ENCODE measurements around the gene GPC6. TPM values are rescaled to one million over a fixed set of nuclear protein-coding genes. Genes with fewer than 3 reads are reported as not detected.
"Not testable (repeated sequence)": the region's sequence is repeated elsewhere in the genome, so short reads cannot be mapped to it uniquely, and the experiment has no call there.

The GPC6 gene
- total and polyA plus RNA-seq, 2 experiments from 2014 or later, result 14.4 to 20.8 TPM

GRCh38 chr13:93435651-93436050, 209.0 kb downstream of the GPC6 start:
- H3K27ac ChIP-seq, result no peak overlapping the region
- TF ChIP-seq EZH2phosphoT487 (IDR thresholded peaks at IDR 0.05; ENCODE audit: insufficient read depth, low read depth), result no peak
- H3K36me3 ChIP-seq (ENCODE audit: low read depth), result no peaks in the 10 kb centered on the region

GRCh38 chr13:93437081-93437480, 210.5 kb downstream of the GPC6 start:
- no peaks in the 10 kb centered on the region for H3K4me1 ChIP-seq (ENCODE audit: insufficient read depth)
- TF ChIP-seq EZH2 (IDR thresholded peaks at IDR 0.05; ENCODE audit: insufficient read depth, poor library complexity, severe bottlenecking), result no peak
- no peak for TF ChIP-seq EZH2phosphoT487 (IDR thresholded peaks at IDR 0.05; ENCODE audit: insufficient read depth, low read depth)
- WGBS, 2 experiments (ENCODE audit: low coverage in 1 of 2, low lambda C conversion rate in 2 of 2, missing lambda C conversion rate in 2 of 2), result 63 to 66% methylated on average over 4 of the region's 4 CpGs

More at GRCh38 chr13:93435651-93436050, 209.0 kb downstream of the GPC6 start:
- no peaks in the 10 kb centered on the region for H3K9me2 ChIP-seq (ENCODE audit: insufficient read depth)
- no peak overlapping the region for H3K4me2 ChIP-seq (ENCODE audit: unreplicated experiment)
- H3K9ac ChIP-seq, result no peak overlapping the region
- no peaks in the 10 kb centered on the region; the same call in 1 of the 2 replicates for H3F3A ChIP-seq (ENCODE audit: insufficient read depth)
- no peaks in the 10 kb centered on the region for H3K4me1 ChIP-seq (ENCODE audit: insufficient read depth)
- WGBS, 2 experiments (ENCODE audit: low coverage in 1 of 2, low lambda C conversion rate in 2 of 2, missing lambda C conversion rate in 2 of 2), result 37 to 40% methylated on average over 3 of the region's 3 CpGs
- peak; percentile 5 for DNase-seq
- H3K79me2 ChIP-seq (ENCODE audit: insufficient read depth), result no peaks in the 10 kb centered on the region
- H3K27me3 ChIP-seq (replicated peaks; ENCODE audit: insufficient read depth), result no peaks in the 10 kb centered on the region
- in situ Hi-C loops (cut with MboI), result no loop called here
- no peak overlapping the region for H2AFZ ChIP-seq
- no peaks in the 10 kb centered on the region for H4K20me1 ChIP-seq (ENCODE audit: insufficient read depth)
- no peak overlapping the region for H3K4me3 ChIP-seq
- no peaks in the 10 kb centered on the region for H3K9me3 ChIP-seq (ENCODE audit: low read depth)

DNA sequence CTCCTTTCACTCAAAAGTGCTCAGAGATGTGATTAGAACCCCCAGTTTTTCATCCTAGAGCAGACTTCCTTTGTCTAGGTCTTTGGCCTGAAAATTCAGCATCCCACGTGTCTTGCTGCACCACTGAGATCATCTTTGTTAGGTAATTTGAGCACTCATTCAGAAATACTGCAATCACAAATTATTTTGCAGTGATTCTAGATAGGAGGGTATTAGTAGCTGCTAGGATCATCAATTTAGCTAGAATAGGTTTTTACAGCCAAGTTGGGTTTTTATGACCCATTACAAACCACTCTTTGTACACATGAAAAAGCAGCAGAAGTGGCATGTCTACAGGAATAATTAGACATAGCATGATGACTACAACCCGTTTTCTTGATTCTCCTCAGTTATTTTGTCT, 219.6 kb downstream of the GPC6 start:
- Histone ChIP-seq H3K79me2 (ENCODE audit: insufficient read depth) (no peaks in the 10 kb centered on the region), H3F3A (ENCODE audit: insufficient read depth) (peaks cover 11% of the 10 kb centered on the region; the same call in 1 of the 2 replicates), H4K20me1 (ENCODE audit: insufficient read depth) (no peaks in the 10 kb centered on the region), H3K27me3 (replicated peaks; ENCODE audit: insufficient read depth) (no peaks in the 10 kb centered on the region), H3K27ac (no peak overlapping the region), H3K9me3 (ENCODE audit: low read depth) (no peaks in the 10 kb centered on the region), H3K36me3 (ENCODE audit: low read depth) (no peaks in the 10 kb centered on the region), H3K4me1 (ENCODE audit: insufficient read depth) (peaks cover 8% of the 10 kb centered on the region), H3K9me2 (ENCODE audit: insufficient read depth) (no peaks in the 10 kb centered on the region), H3K4me3 (no peak overlapping the region), H3K4me2 (ENCODE audit: unreplicated experiment) (no peak overlapping the region), H2AFZ (no peak overlapping the region), H3K9ac (no peak overlapping the region)
- no peak for DNase-seq
- no peak for TF ChIP-seq EZH2phosphoT487 (IDR thresholded peaks at IDR 0.05; ENCODE audit: insufficient read depth, low read depth)
- TF ChIP-seq EZH2 (IDR thresholded peaks at IDR 0.05; ENCODE audit: insufficient read depth, poor library complexity, severe bottlenecking), result no peak
- whole genome bisulfite sequencing, 2 experiments (ENCODE audit: low coverage in 1 of 2, low lambda C conversion rate in 2 of 2, missing lambda C conversion rate in 2 of 2), result 39 to 44% methylated on average over 2 of the region's 2 CpGs
- in situ Hi-C loops (cut with MboI), result no loop called here

More at GRCh38 chr13:93437081-93437480, 210.5 kb downstream of the GPC6 start:
- Histone ChIP-seq H3K9me2 (ENCODE audit: insufficient read depth) (no peaks in the 10 kb centered on the region), H3K4me3 (no peak overlapping the region), H3K79me2 (ENCODE audit: insufficient read depth) (no peaks in the 10 kb centered on the region), H2AFZ (no peak overlapping the region), H3K9me3 (ENCODE audit: low read depth) (no peaks in the 10 kb centered on the region), H4K20me1 (ENCODE audit: insufficient read depth) (no peaks in the 10 kb centered on the region), H3K27me3 (replicated peaks; ENCODE audit: insufficient read depth) (no peaks in the 10 kb centered on the region), H3K27ac (no peak overlapping the region), H3K36me3 (ENCODE audit: low read depth) (no peaks in the 10 kb centered on the region), H3K4me2 (ENCODE audit: unreplicated experiment) (no peak overlapping the region), H3F3A (ENCODE audit: insufficient read depth) (no peaks in the 10 kb centered on the region; the same call in 1 of the 2 replicates), H3K9ac (no peak overlapping the region)
- no peak for DNase-seq
- in situ Hi-C loops (cut with MboI), result no loop called here

GRCh38 chr13:93450191-93450621, 223.6 kb downstream of the GPC6 start:
- Histone ChIP-seq H3K27ac (no peak overlapping the region), H3K27me3 (replicated peaks; ENCODE audit: insufficient read depth) (no peaks in the 10 kb centered on the region), H3K4me1 (ENCODE audit: insufficient read depth) (peaks cover 8% of the 10 kb centered on the region), H3K36me3 (ENCODE audit: low read depth) (no peaks in the 10 kb centered on the region), H3K9me3 (ENCODE audit: low read depth) (no peaks in the 10 kb centered on the region), H2AFZ (no peak overlapping the region), H3F3A (ENCODE audit: insufficient read depth) (peaks cover 11% of the 10 kb centered on the region; the same call in 1 of the 2 replicates), H3K9ac (no peak overlapping the region), H3K79me2 (ENCODE audit: insufficient read depth) (no peaks in the 10 kb centered on the region), H4K20me1 (ENCODE audit: insufficient read depth) (no peaks in the 10 kb centered on the region), H3K4me3 (no peak overlapping the region), H3K9me2 (ENCODE audit: insufficient read depth) (no peaks in the 10 kb centered on the region), H3K4me2 (ENCODE audit: unreplicated experiment) (no peak overlapping the region)
- peak; percentile 54 for DNase-seq
- in situ Hi-C loops (cut with MboI), result no loop called here
- no peak for TF ChIP-seq EZH2 (IDR thresholded peaks at IDR 0.05; ENCODE audit: insufficient read depth, poor library complexity, severe bottlenecking)
- no peak for TF ChIP-seq EZH2phosphoT487 (IDR thresholded peaks at IDR 0.05; ENCODE audit: insufficient read depth, low read depth)

- no peaks in the 10 kb centered on the region for H3K36me3 ChIP-seq (ENCODE audit: low read depth)
- H3K9me2 ChIP-seq (ENCODE audit: insufficient read depth), result no peaks in the 10 kb centered on the region
- H3K79me2 ChIP-seq (ENCODE audit: insufficient read depth), result no peaks in the 10 kb centered on the region
- TF ChIP-seq EZH2phosphoT487 (IDR thresholded peaks at IDR 0.05; ENCODE audit: insufficient read depth, low read depth), result no peak
- no peak for TF ChIP-seq EZH2 (IDR thresholded peaks at IDR 0.05; ENCODE audit: insufficient read depth, poor library complexity, severe bottlenecking)
- H3F3A ChIP-seq (ENCODE audit: insufficient read depth), result peaks cover 11% of the 10 kb centered on the region; the same call in 1 of the 2 replicates
- no peaks in the 10 kb centered on the region for H3K27me3 ChIP-seq (replicated peaks; ENCODE audit: insufficient read depth)
- in situ Hi-C loops (cut with MboI), result no loop called here
- H3K9me3 ChIP-seq (ENCODE audit: low read depth), result no peaks in the 10 kb centered on the region
- no peak overlapping the region for H3K9ac ChIP-seq
- no peak for DNase-seq
- H2AFZ ChIP-seq, result no peak overlapping the region
- H3K4me2 ChIP-seq (ENCODE audit: unreplicated experiment), result no peak overlapping the region
- no peak overlapping the region for H3K27ac ChIP-seq
- no peak overlapping the region for H3K4me3 ChIP-seq
- no peaks in the 10 kb centered on the region for H4K20me1 ChIP-seq (ENCODE audit: insufficient read depth)
- H3K4me1 ChIP-seq (ENCODE audit: insufficient read depth), result peaks cover 8% of the 10 kb centered on the region
These were observed 224.2 kb downstream of the GPC6 start for GRCh38 chr13:93450761-93451160.

GRCh38 chr13:93454676-93455235, 228.1 kb downstream of the GPC6 start:
- H3K36me3 ChIP-seq (ENCODE audit: low read depth); H3K4me1 ChIP-seq (ENCODE audit: insufficient read depth); H3K79me2 ChIP-seq (ENCODE audit: insufficient read depth); H3K9me3 ChIP-seq (ENCODE audit: low read depth); in situ Hi-C loops (cut with MboI); H4K20me1 ChIP-seq (ENCODE audit: insufficient read depth); DNase-seq; H3K9ac ChIP-seq; H2AFZ ChIP-seq; H3K27me3 ChIP-seq (replicated peaks; ENCODE audit: insufficient read depth); H3K27ac ChIP-seq; H3K4me2 ChIP-seq (ENCODE audit: unreplicated experiment); H3K4me3 ChIP-seq; H3K9me2 ChIP-seq (ENCODE audit: insufficient read depth): not testable (repeated sequence)
- 83 to 84% methylated on average over 26 to 33 of the region's 36 CpGs for WGBS, 2 experiments (ENCODE audit: low coverage in 1 of 2, low lambda C conversion rate in 2 of 2, missing lambda C conversion rate in 2 of 2)
- H3F3A ChIP-seq (ENCODE audit: insufficient read depth), result peaks cover 11% of the 10 kb centered on the region; the same call in 1 of the 2 replicates

Data from GM23248 (cell line).